ENCODE data around the gene CASR. TPM values are rescaled to one million over a fixed set of nuclear protein-coding genes. Genes with fewer than 3 reads are reported as not detected.
"Not testable (repeated sequence)": the region's sequence is repeated elsewhere in the genome, so short reads cannot be mapped to it uniquely, and the experiment has no call there.

CASR gene
- polyA plus RNA-seq, 2 of the 4 experiments (the other 2 are of a cell fraction), result not detected

DNA sequence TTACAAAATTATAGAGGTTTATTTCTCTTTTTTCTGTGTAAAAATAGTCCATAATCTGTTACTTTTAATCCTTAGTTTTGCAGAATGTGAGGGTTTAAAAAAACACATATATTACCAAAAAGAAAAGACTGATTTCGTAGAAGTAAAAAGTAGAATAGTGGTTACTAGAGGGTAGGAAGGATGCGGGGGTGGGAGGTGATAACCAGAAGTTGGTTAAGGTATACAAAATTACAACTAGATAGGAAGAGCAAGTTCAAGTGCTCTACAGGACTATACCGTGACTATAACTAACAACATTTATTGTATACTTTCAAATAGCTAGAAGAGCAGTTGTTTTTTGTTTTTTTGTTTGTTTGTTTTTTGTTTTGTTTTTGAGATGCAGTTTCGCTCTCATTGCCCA, 16.1 kb downstream of the CASR start:
- WGBS (ENCODE audit: missing lambda C conversion rate), result 22% methylated on average over 4 of the region's 4 CpGs
- H3K4me2 ChIP-seq, result no peak overlapping the region
- no peaks in the 10 kb centered on the region for H3K9me3 ChIP-seq
- ATAC-seq (no peak), FAIRE-seq (no peak), DNase-seq (ENCODE audit: low read depth in 1 of 2, low spot score in 1 of 2) (no peak)
- H3K27ac ChIP-seq, result no peak overlapping the region
- TF ChIP-seq CHD2 (IDR thresholded peaks at IDR 0.05; ENCODE audit: low read length, partially characterized antibody) (no peak), HDAC2 (IDR thresholded peaks at IDR 0.05) (no peak)
- ChIA-PET POLR2A (no interaction called here), CTCF (no interaction called here)
- no peaks in the 10 kb centered on the region for H3K4me1 ChIP-seq
- no peak overlapping the region for H3K4me3 ChIP-seq

DNA sequence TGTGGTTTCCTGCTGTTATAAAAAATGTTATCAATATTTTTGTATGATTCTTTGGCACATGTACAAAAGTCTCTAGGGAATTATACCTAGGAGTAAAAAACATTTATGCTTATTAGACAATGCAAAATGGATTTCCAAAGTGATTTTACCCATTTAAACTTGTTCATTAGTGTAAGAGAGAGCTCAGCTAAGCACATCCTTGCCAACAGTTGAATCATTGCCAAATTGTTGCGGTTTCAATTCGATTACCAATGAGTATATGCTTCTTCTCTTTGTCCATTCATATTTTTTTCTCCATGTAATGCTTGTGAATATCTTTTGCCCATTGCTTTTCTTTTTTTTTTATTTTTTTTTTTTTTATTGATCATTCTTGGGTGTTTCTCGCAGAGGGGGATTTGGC, 17.2 kb downstream of the CASR start:
- CTCF ChIA-PET, result no interaction called here
- POLR2A ChIA-PET, result no interaction called here
- no peak for DNase-seq (ENCODE audit: low read depth in 1 of 2, low spot score in 1 of 2)
- TF ChIP-seq EHF (CRISPR knock-in tag; IDR thresholded peaks at IDR 0.05), result no peak
- TF ChIP-seq HDAC2 (IDR thresholded peaks at IDR 0.05), result no peak
- TF ChIP-seq RNF2 (IDR thresholded peaks at IDR 0.05; ENCODE audit: borderline replicate concordance, low read depth), result no peak
- no peak for TF ChIP-seq EP300 (IDR thresholded peaks at IDR 0.05)
- no peak for TF ChIP-seq ZFP36 (IDR thresholded peaks at IDR 0.05; ENCODE audit: borderline replicate concordance, partially characterized antibody)
- no peak for TF ChIP-seq JUNB (IDR thresholded peaks at IDR 0.05)
- TF ChIP-seq MAFK (IDR thresholded peaks at IDR 0.05; ENCODE audit: partially characterized antibody), result no peak
- no peak for TF ChIP-seq EHMT2 (IDR thresholded peaks at IDR 0.05; ENCODE audit: low read depth)
- TF ChIP-seq SREBF2 (IDR thresholded peaks at IDR 0.05), result no peak
- ATAC-seq, result no peak
- Histone ChIP-seq H3K27ac (no peak overlapping the region), H3K4me2 (no peak overlapping the region), H3K4me3 (no peak overlapping the region), H3K4me1 (no peaks in the 10 kb centered on the region), H3K9me3 (no peaks in the 10 kb centered on the region)
- no peak for FAIRE-seq
- 14% methylated on average over 2 of the region's 3 CpGs for WGBS (ENCODE audit: missing lambda C conversion rate)

GRCh38 chr3:122201476-122201875, 18.0 kb downstream of the CASR start:
- FAIRE-seq, H3K4me2 ChIP-seq: not testable (repeated sequence)

GRCh38 chr3:122208579-122208978, 25.1 kb downstream of the CASR start:
- CTCF ChIA-PET, result interaction anchor here (1.3 kb wide), 1 partner anchor 40 kb away, joined by 3 read pairs; no protein-coding TSS in a partner anchor
- DNase-seq (ENCODE audit: low read depth in 1 of 2, low spot score in 1 of 2) (no peak), ATAC-seq (no peak), FAIRE-seq (no peak)
- WGBS (ENCODE audit: missing lambda C conversion rate), result 4% methylated on average over 4 of the region's 4 CpGs
- Histone ChIP-seq H3K9me3 (no peaks in the 10 kb centered on the region), H3K4me1 (no peaks in the 10 kb centered on the region), H3K27ac (no peak overlapping the region), H3K4me2 (no peak overlapping the region), H3K4me3 (no peak overlapping the region)
- TF ChIP-seq MAX (IDR thresholded peaks at IDR 0.05), result no peak
- no peak for TF ChIP-seq CHD4 (IDR thresholded peaks at IDR 0.05; ENCODE audit: borderline replicate concordance)
- TF ChIP-seq RARB (CRISPR knock-in tag; IDR thresholded peaks at IDR 0.05), result no peak
- TF ChIP-seq NPAS2 (CRISPR knock-in tag; IDR thresholded peaks at IDR 0.05; ENCODE audit: borderline replicate concordance), result no peak
- TF ChIP-seq GATA3 (IDR thresholded peaks at IDR 0.05; ENCODE audit: borderline replicate concordance), result no peak
- no peak for TF ChIP-seq TFCP2L1 (CRISPR knock-in tag; IDR thresholded peaks at IDR 0.05)
- TF ChIP-seq EP300 (IDR thresholded peaks at IDR 0.05), result no peak
- no peak for TF ChIP-seq ZSCAN20 (CRISPR knock-in tag; IDR thresholded peaks at IDR 0.05)
- TF ChIP-seq, protein P1, sequence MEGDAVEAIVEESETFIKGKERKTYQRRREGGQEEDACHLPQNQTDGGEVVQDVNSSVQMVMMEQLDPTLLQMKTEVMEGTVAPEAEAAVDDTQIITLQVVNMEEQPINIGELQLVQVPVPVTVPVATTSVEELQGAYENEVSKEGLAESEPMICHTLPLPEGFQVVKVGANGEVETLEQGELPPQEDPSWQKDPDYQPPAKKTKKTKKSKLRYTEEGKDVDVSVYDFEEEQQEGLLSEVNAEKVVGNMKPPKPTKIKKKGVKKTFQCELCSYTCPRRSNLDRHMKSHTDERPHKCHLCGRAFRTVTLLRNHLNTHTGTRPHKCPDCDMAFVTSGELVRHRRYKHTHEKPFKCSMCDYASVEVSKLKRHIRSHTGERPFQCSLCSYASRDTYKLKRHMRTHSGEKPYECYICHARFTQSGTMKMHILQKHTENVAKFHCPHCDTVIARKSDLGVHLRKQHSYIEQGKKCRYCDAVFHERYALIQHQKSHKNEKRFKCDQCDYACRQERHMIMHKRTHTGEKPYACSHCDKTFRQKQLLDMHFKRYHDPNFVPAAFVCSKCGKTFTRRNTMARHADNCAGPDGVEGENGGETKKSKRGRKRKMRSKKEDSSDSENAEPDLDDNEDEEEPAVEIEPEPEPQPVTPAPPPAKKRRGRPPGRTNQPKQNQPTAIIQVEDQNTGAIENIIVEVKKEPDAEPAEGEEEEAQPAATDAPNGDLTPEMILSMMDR (IDR thresholded peaks at IDR 0.05), result no peak
- TF ChIP-seq CBX2 (IDR thresholded peaks at IDR 0.05; ENCODE audit: borderline replicate concordance, low read depth), result no peak
- no peak for TF ChIP-seq BCL3 (IDR thresholded peaks at IDR 0.05)
- no peak for TF ChIP-seq MYC (IDR thresholded peaks at IDR 0.05; ENCODE audit: borderline replicate concordance, low read length)
- TF ChIP-seq CHD2 (IDR thresholded peaks at IDR 0.05; ENCODE audit: low read length, partially characterized antibody), result no peak
- TF ChIP-seq, protein P2, sequence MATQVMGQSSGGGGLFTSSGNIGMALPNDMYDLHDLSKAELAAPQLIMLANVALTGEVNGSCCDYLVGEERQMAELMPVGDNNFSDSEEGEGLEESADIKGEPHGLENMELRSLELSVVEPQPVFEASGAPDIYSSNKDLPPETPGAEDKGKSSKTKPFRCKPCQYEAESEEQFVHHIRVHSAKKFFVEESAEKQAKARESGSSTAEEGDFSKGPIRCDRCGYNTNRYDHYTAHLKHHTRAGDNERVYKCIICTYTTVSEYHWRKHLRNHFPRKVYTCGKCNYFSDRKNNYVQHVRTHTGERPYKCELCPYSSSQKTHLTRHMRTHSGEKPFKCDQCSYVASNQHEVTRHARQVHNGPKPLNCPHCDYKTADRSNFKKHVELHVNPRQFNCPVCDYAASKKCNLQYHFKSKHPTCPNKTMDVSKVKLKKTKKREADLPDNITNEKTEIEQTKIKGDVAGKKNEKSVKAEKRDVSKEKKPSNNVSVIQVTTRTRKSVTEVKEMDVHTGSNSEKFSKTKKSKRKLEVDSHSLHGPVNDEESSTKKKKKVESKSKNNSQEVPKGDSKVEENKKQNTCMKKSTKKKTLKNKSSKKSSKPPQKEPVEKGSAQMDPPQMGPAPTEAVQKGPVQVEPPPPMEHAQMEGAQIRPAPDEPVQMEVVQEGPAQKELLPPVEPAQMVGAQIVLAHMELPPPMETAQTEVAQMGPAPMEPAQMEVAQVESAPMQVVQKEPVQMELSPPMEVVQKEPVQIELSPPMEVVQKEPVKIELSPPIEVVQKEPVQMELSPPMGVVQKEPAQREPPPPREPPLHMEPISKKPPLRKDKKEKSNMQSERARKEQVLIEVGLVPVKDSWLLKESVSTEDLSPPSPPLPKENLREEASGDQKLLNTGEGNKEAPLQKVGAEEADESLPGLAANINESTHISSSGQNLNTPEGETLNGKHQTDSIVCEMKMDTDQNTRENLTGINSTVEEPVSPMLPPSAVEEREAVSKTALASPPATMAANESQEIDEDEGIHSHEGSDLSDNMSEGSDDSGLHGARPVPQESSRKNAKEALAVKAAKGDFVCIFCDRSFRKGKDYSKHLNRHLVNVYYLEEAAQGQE (IDR thresholded peaks at IDR 0.05), result no peak
- POLR2A ChIA-PET, result no interaction called here

More at GRCh38 chr3:122201476-122201875, 18.0 kb downstream of the CASR start:
- H3K4me1 ChIP-seq; DNase-seq (ENCODE audit: low read depth in 1 of 2, low spot score in 1 of 2); H3K27ac ChIP-seq; H3K9me3 ChIP-seq; ATAC-seq; POLR2A ChIA-PET; H3K4me3 ChIP-seq; CTCF ChIA-PET: not testable (repeated sequence)
- WGBS (ENCODE audit: missing lambda C conversion rate), result 0% methylated on average over 1 of the region's 25 CpGs
